HTERT RPE-1 (cell line): ENCODE measurements around the gene SRPRB.

Source experiments
- in situ Hi-C: fragments of 300-500 bp; cut with MboI; formaldehyde crosslinking; loops from 4 replicates; pipeline ENCODE4 v1.14.3; 2020; ENCODE audit warnings: low sequenced_read_pairs

The SRPRB gene

DNA sequence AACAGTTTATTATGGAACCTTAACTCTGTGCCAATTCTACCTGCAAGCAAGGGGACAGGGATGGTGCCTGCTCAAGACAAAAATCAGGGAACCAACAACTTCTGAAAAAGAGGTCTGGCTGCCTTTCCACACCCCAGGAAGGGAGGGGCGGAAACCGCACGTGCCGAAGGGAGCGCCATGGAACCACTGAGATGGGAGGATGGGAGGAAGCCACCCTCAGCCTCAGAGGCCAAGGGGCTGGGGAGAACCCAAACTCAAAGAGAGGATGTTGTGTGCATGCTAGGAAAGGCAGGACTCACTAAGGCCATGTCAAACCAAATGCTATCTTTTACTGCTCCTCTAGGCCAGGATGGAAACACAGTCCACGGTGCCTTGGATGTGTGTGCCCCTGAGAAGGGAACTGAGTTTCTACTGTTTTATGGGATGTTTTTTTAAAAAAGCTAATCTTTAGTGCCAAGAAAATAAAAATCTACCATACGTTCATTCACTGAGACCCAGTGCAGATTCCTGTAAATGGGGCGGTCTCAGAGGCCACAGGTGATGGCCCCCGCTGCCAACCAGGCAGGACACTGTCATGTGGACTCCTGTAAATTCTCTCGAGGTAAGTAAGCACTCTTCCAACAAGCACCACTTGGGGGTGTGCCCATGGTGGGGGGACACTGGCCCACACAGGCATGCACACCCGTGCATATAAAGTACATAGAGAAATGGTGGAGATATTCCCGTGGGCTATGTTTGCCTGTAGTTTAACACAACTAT is 20.5 kb downstream of the SRPRB start:
- in situ Hi-C loops = no loop called here

- in situ Hi-C loops = no loop called here
These were observed 21.5 kb downstream of the SRPRB start for GRCh38 chr3:133827136-133827535.

- in situ Hi-C loops = no loop called here
These were observed 22.1 kb downstream of the SRPRB start for GRCh38 chr3:133827684-133828083.

GRCh38 chr3:133828576-133829309 is 23.1 kb downstream of the SRPRB start:
- in situ Hi-C loops = no loop called here

DNA sequence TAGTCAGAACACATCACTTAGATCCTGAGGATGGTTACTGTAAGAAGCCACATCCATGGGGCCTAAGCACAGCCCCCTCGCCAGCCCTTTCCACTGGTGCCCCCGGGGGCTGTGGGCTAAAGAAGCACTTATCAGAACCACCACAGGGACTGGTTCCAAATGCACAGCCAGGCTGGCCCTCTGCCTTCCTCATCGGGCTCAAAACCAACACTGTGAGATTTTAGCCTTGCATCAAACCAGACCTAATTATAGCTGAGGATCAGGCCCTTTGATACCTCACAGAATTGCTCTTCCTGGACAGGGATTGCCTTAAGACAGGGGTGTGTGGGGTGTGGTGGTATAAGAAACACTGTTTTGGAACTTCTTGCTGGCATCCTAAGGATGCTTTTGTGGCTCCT is 23.7 kb downstream of the SRPRB start:
- in situ Hi-C loops = no loop called here

DNA sequence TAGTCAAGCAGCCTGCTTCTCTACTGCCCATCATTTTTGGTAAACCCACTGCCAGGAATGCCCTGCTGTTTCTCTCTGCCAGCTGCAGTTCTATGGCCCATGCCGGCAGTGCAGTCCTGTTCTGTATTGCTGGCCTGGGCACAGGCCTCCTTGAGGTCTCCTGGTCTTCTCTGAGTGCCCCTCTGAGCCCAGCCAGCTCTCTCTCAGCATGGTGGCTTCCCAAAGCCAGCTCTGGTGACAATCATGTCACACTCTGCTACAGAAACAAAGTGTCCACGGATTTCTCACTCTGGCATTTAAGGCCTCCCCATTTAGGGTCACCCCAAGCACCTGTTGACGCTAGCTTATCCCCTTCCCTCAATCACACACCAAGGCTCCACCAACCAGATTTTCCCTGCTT is 24.5 kb downstream of the SRPRB start:
- in situ Hi-C loops = no loop called here

DNA sequence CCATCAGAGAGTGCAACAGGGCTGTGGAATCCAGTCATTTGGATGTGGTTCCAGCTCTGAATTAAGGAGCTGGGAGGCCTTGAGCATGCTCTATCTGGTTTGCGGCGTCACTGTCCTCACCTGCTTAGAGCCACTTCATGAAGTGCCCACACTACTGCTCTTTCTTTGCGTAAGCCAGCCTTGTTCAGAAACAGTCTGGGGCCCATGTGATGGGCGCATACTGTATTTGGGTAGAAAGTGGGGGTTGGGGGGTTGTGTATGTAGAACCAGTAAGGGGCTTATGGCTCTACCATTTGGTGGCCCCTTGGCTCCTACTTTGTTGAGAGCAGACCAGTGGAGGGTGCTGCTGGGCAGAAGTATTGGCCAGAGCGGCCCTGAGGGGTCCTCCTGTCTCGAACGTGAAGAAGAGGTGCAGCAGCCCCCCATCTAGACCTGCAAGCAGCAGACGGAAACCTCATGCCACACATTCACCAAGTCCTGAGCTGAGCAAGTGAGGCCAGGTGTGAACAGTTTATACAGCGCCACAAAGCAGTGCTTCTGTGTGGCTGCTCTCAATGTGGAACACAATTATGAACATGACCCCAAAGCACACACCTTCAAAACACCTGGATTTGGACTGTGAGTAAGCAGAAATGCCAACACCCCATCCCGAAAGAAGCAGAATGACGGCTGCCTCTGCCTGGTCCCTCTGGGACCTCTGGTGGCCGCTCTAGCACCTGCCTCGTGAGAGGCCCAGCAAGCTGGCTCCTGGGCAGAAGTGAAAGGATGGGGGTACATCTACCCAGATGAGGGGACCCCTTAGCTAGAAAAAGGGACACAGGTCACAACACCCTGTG is 26.6 kb downstream of the SRPRB start:
- in situ Hi-C loops = no loop called here

- in situ Hi-C loops = no loop called here
These were observed 27.2 kb downstream of the SRPRB start for GRCh38 chr3:133832802-133833144.

DNA sequence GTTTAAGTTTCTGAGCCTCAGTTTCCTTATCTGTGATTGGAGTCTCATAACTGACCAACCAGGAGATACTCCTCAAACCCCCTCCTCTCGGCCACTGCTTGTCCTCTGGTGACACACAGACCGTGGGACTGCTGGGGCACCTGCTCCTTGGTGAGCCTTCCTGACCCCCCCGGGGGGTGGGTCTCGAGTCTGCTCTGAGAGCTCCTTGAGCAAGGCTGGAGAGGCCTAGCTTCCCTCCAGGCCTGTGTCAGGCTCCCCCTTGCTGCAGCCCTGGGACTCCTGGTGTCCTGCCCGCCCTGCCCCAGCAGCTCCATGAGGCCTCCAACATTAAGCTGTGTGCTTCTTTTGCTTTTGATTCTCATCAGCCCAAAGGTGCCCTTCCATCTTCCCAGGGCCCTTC is 27.7 kb downstream of the SRPRB start:
- in situ Hi-C loops = no loop called here

- in situ Hi-C loops = no loop called here
These were observed 28.4 kb downstream of the SRPRB start for GRCh38 chr3:133833880-133834620.

DNA sequence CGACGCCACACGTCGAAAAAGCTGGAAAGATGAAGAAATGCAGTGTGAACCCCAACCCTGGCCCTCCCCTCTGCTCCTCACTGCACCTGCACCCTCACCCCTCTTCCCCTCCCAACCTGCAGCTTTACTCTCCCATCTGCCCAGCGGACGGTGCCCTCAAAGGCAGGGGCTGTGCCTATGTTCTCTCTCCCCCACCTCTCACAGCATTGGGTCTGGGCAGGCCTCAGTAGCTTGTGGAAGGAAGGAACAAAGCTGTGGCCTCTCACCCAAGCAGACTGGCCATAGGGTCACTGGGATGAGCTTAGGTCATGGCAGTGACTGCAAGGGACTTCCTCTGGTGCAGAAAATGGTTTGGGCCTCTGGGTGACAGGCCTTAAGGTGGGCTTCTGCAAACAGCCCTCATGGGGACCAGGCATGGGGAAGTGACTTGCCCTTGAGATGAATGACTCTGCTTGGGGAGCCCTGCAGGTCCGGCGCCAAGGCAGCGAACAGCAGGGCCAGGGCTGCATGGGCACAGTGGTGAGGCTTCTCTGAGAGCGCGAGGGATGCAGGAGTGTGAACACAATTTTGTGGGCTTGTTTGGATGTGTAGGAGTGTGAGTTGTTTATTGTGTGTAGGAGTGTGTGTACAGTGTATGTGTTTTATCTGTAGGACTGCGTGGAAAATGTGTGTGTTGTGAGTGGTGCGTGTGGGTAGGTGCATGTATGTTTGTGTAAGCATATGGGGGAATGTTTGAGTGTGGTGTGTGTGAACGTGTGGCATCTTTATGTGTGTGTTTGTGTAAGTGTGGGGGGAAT is 29.2 kb downstream of the SRPRB start:
- in situ Hi-C loops = no loop called here

- in situ Hi-C loops = no loop called here
These were observed 29.8 kb downstream of the SRPRB start for GRCh38 chr3:133835418-133835743.

DNA sequence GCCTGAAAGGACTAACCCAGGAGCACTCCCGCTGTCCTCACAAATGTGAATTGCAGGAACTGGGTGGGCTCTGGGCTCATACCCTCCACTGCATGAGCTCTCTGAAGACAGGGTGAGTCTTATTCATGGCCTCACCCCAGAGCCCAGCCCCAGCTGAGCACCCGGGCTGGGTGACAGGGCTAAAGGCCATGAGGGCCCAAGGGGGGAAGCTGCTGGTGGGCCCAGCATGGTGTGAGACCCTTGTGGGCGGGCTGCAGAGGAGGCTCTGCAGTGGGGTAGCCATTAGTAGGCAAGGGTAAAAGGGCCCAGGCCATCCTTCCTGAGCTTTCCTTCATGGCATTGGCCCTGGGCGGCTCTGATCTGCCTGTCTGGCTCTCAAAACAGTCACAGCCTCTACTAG is 30.3 kb downstream of the SRPRB start:
- in situ Hi-C loops = no loop called here

GRCh38 chr3:133836497-133837158 is 31.0 kb downstream of the SRPRB start:
- in situ Hi-C loops = no loop called here

DNA sequence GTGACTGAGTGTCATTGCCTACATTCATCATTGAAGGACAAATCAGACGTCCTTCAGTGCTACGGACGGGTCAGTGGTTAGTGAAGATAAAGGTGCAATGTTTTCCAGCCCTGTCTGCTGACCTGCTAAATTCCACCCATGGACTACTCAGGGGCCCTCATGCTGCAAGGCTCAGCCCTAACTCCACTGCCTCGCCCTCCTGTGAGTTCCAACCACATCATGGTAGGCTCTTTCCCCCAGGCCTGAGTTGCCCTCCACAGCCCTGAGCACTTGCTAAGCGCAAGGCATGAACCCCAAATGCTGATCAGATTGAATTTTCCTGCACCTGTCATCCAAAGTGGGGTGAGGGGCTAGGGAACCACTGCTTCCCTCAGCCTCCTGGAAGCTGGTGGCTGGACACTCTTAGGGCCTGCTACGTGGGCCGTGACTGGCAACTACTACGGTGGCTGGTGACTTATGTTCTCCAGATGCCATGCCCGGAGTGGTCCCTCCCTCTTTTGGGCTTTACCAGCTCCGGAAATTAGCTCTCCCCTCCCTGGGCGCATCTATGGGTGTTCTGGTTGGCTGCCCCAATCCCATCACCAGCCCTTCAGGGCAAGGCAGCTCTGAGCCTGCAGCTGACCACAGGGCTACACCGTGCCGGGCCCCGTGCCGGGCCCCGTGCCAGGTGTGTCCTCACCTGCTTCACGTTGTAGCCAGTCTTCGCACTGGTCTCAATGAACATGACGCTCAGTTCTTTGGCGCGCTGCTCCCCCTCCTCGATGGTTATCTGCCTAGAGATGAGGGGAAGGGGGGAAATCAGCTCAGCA is 32.1 kb downstream of the SRPRB start:
- in situ Hi-C loops = no loop called here

GRCh38 chr3:133838296-133838789 is 32.7 kb downstream of the SRPRB start:
- in situ Hi-C loops = no loop called here

DNA sequence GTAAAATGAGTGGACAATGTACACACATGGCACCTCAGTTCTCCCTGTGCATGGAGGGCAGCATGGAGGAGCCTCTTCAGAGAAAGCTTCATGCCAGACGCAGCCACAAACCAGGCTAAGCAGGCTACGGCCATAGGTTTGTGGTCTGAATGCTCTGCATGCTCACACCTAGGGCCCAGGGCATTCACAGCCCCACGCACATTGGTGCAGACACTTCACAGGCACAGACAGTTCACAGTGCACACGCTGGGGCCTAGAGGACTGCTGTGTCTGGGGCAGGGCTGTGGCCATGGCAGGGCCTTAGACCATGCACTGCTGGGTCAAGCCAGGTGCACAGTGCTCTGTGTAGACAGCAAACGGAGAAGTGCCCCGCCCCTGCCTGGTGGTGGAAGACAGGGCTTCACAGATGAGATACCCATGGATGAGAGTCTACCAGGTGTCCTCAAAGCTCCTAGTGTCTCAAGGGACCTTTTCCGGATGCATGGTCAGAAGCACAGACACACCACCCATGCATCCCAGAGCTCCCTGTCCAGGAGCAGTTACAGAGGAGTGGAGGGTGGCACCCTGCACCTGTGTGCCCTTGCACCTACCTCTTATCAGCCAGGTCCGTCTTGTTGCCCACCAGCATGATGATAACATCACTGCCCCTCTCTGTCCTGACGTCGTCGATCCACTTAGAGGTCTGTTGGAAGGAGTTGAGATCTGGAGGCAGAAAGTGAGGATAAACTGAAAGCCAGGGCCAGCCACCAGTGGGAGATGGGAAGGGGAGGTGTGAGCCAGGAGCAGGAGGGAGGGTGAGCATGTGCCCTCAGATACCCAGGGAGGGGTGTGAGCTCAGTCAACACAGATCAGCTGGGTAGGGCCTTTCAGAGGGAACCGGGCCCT is 33.5 kb downstream of the SRPRB start:
- in situ Hi-C loops = no loop called here
